ENCODE measurements around the gene TNRC6B. TPM values are rescaled to one million over a fixed set of nuclear protein-coding genes. Genes with fewer than 3 reads are reported as not detected.

The TNRC6B gene
- total and polyA plus RNA-seq, 4 experiments from 2014 or later, result 27.3 to 155 (median 123) TPM

DNA sequence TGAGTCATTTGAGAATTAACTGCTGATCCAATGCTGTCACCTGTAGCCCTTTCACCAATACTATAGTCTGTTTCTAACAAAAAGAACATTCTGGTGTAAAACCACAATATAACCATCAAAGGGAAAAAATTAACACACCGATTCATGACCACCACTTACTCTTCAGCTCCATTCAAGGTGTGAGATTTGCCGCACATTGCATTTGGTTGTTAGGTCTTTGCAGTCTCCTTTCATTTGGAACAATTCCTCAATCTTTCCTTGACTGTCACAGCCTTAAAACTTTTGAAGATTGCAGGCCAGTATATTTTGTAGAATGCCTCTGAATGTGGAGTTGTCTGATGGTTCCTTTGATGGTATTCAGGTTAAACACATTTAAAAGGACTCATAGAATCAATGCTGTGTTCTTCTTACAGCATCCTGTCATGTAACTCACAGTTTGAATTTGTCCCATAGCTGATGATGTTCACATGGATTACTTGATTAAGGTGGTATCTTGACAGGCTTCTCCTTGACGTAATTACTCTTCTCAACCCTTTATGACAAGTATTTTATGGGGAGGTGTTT lies 63.6 kb downstream of the TNRC6B start:
- peak; percentile 64 to 76 (median 70) for DNase-seq
- Mint-ChIP-seq H3K4me1 (peaks cover 68 to 96% (median 77%) of the 10 kb centered on the region in 4 donors), H3K4me3 (peak overlapping the region; percentile 39 to 77 (median 58)), H3K9me3 (peaks cover 0 to 2% (median 0%) of the 10 kb centered on the region in 8 donors), H3K27ac (peak overlapping the region; percentile 72 to 94 (median 90)), H3K27me3 (no peaks in the 10 kb centered on the region), H3K36me3 (peaks cover 16 to 21% of the 10 kb centered on the region in 2 donors)
- Histone ChIP-seq H3K9me3 (ENCODE audit: control insufficient read depth in 1 of 2, low read length in 2 of 2) (no peaks in the 10 kb centered on the region), H3K4me1 (ENCODE audit: insufficient read depth, low read length) (peaks cover 95% of the 10 kb centered on the region), H3K27me3 (ENCODE audit: insufficient read depth, low read length) (no peaks in the 10 kb centered on the region), H3K27ac (ENCODE audit: low read depth, low read length) (peak overlapping the region; percentile 47), H3K36me3 (ENCODE audit: insufficient read depth, low read length) (no peaks in the 10 kb centered on the region), H3K4me3 (ENCODE audit: low read length in 2 of 2) (no peak overlapping the region)
- intact Hi-C loops (cut with micrococcal nuclease), result loop anchor here (2.0 to 5.0 kb wide), 3 partner anchors 64 to 184 kb away; partner anchors contain the start of gene TNRC6B
- ChIA-PET POLR2A (ENCODE audit: partially characterized antibody) (interaction anchor here (0.5 to 2.3 kb wide), 16 partner anchors 8 to 197 kb away, joined by 3 to 15 read pairs (median 4); partner anchors contain the start of gene TNRC6B), CTCF (ENCODE audit: partially characterized antibody) (interaction anchor here (1.5 to 3.7 kb wide), 3 partner anchors 26 to 187 kb away, joined by 3 to 23 read pairs (median 4); partner anchors contain the start of gene ADSL)

GRCh38 chr22:40243891-40244290 lies 66.2 kb downstream of the TNRC6B start:
- Mint-ChIP-seq H3K36me3 (peaks cover 19 to 24% of the 10 kb centered on the region in 2 donors), H3K9me3 (no peaks in the 10 kb centered on the region), H3K4me3 (peak overlapping the region; percentile 69 to 86 (median 77)), H3K4me1 (peaks cover 63 to 95% (median 76%) of the 10 kb centered on the region in 4 donors), H3K27ac (peak overlapping the region; percentile 53 to 88 (median 79)), H3K27me3 (no peaks in the 10 kb centered on the region)
- Histone ChIP-seq H3K36me3 (ENCODE audit: insufficient read depth, low read length) (peaks cover 6% of the 10 kb centered on the region), H3K27me3 (ENCODE audit: insufficient read depth, low read length) (no peaks in the 10 kb centered on the region), H3K4me1 (ENCODE audit: insufficient read depth, low read length) (peaks cover 95% of the 10 kb centered on the region), H3K9me3 (ENCODE audit: control insufficient read depth in 1 of 2, low read length in 2 of 2) (no peaks in the 10 kb centered on the region), H3K27ac (ENCODE audit: low read depth, low read length) (peak overlapping the region; percentile 35), H3K4me3 (ENCODE audit: low read length in 2 of 2) (peak overlapping the region in 1 of 2 donors; percentile 13)
- ChIA-PET POLR2A (ENCODE audit: partially characterized antibody) (interaction anchor here (0.6 to 1.9 kb wide), 7 partner anchors 14 to 220 kb away, joined by 3 to 7 read pairs (median 3); partner anchors contain the start of gene TNRC6B), CTCF (ENCODE audit: partially characterized antibody) (interaction anchor here (1.3 to 3.7 kb wide), 3 partner anchors 20 to 104 kb away, joined by 3 to 23 read pairs (median 5); partner anchors contain the start of genes ADSL and TNRC6B)
- intact Hi-C loops (cut with micrococcal nuclease), result loop anchor here (5.0 kb wide), 2 partner anchors 67 to 187 kb away; partner anchors contain the start of gene TNRC6B
- DNase-seq, result peak in 4 of 5 donors; percentile 46 to 61 (median 50)

- Mint-ChIP-seq H3K27me3 (no peaks in the 10 kb centered on the region), H3K4me3 (peak overlapping the region in 5 of 8 donors; percentile 22 to 63 (median 58)), H3K9me3 (no peaks in the 10 kb centered on the region), H3K4me1 (peaks cover 63 to 95% (median 77%) of the 10 kb centered on the region in 4 donors), H3K36me3 (peaks cover 19 to 22% of the 10 kb centered on the region in 2 donors), H3K27ac (peak overlapping the region in 6 of 7 donors; percentile 26 to 89 (median 69))
- intact Hi-C loops (cut with micrococcal nuclease), result loop anchor here (5.0 kb wide), 2 partner anchors 67 to 187 kb away; partner anchors contain the start of gene TNRC6B
- ChIA-PET POLR2A (ENCODE audit: partially characterized antibody) (interaction anchor here (1.3 to 1.9 kb wide), 2 partner anchors 67 to 79 kb away, joined by 4 to 5 read pairs; partner anchors contain the start of gene TNRC6B), CTCF (ENCODE audit: partially characterized antibody) (interaction anchor here (1.3 to 2.0 kb wide), 2 partner anchors 19 to 67 kb away, joined by 3 to 5 read pairs; partner anchors contain the start of gene TNRC6B)
- H3K4me1 ChIP-seq (ENCODE audit: insufficient read depth, low read length), result peaks cover 95% of the 10 kb centered on the region
- no peaks in the 10 kb centered on the region for H3K9me3 ChIP-seq (ENCODE audit: control insufficient read depth in 1 of 2, low read length in 2 of 2)
- peaks cover 6% of the 10 kb centered on the region for H3K36me3 ChIP-seq (ENCODE audit: insufficient read depth, low read length)
- H3K4me3 ChIP-seq (ENCODE audit: low read length in 2 of 2), result no peak overlapping the region
- H3K27me3 ChIP-seq (ENCODE audit: insufficient read depth, low read length), result no peaks in the 10 kb centered on the region
- DNase-seq, result no peak
- H3K27ac ChIP-seq (ENCODE audit: low read depth, low read length), result no peak overlapping the region
Observed at GRCh38 chr22:40244586-40244985, 66.9 kb downstream of the TNRC6B start.

- H3K27ac ChIP-seq (ENCODE audit: low read depth, low read length), result no peak overlapping the region
- peaks cover 28 to 35% of the 10 kb centered on the region in 2 donors for H3K36me3 Mint-ChIP-seq
- CTCF ChIA-PET (ENCODE audit: partially characterized antibody), result no interaction called here
- H3K9me3 Mint-ChIP-seq, result no peaks in the 10 kb centered on the region
- no peaks in the 10 kb centered on the region for H3K27me3 ChIP-seq (ENCODE audit: insufficient read depth, low read length)
- H3K4me3 Mint-ChIP-seq, result peak overlapping the region; percentile 67 to 85 (median 76)
- H3K9me3 ChIP-seq (ENCODE audit: control insufficient read depth in 1 of 2, low read length in 2 of 2), result no peaks in the 10 kb centered on the region
- H3K36me3 ChIP-seq (ENCODE audit: insufficient read depth, low read length), result peaks cover 6% of the 10 kb centered on the region
- peaks cover 84% of the 10 kb centered on the region for H3K4me1 ChIP-seq (ENCODE audit: insufficient read depth, low read length)
- H3K4me3 ChIP-seq (ENCODE audit: low read length in 2 of 2), result no peak overlapping the region
- POLR2A ChIA-PET (ENCODE audit: partially characterized antibody), result interaction anchor here (0.6 to 2.8 kb wide), 7 partner anchors 9 to 204 kb away, joined by 3 to 15 read pairs (median 7); partner anchors contain the start of gene ADSL
- no peaks in the 10 kb centered on the region for H3K27me3 Mint-ChIP-seq
- H3K27ac Mint-ChIP-seq, result peak overlapping the region; percentile 80 to 97 (median 93)
- intact Hi-C loops (cut with micrococcal nuclease), result loop anchor here (2.0 kb wide), 2 partner anchors 43 to 99 kb away; partner anchors contain the start of gene ADSL
- DNase-seq, result peak; percentile 76 to 83 (median 81)
- H3K4me1 Mint-ChIP-seq, result peaks cover 59 to 87% (median 71%) of the 10 kb centered on the region in 4 donors
Observed at GRCh38 chr22:40247976-40248375, 70.3 kb downstream of the TNRC6B start.

- POLR2A ChIA-PET (ENCODE audit: partially characterized antibody), result interaction anchor here (0.8 to 2.8 kb wide), 9 partner anchors 8 to 205 kb away, joined by 3 to 15 read pairs (median 5); partner anchors contain the start of gene ADSL
- Mint-ChIP-seq H3K36me3 (peaks cover 35 to 42% of the 10 kb centered on the region in 2 donors), H3K9me3 (no peaks in the 10 kb centered on the region), H3K4me1 (peaks cover 65 to 88% (median 73%) of the 10 kb centered on the region in 4 donors), H3K27me3 (no peaks in the 10 kb centered on the region), H3K4me3 (peak overlapping the region in 3 of 8 donors; percentile 26 to 56 (median 29)), H3K27ac (peak overlapping the region in 5 of 7 donors; percentile 8 to 80 (median 59))
- no peak overlapping the region for H3K4me3 ChIP-seq (ENCODE audit: low read length in 2 of 2)
- no peaks in the 10 kb centered on the region for H3K9me3 ChIP-seq (ENCODE audit: control insufficient read depth in 1 of 2, low read length in 2 of 2)
- peaks cover 6% of the 10 kb centered on the region for H3K36me3 ChIP-seq (ENCODE audit: insufficient read depth, low read length)
- H3K4me1 ChIP-seq (ENCODE audit: insufficient read depth, low read length), result peaks cover 80% of the 10 kb centered on the region
- no peaks in the 10 kb centered on the region for H3K27me3 ChIP-seq (ENCODE audit: insufficient read depth, low read length)
- H3K27ac ChIP-seq (ENCODE audit: low read depth, low read length), result no peak overlapping the region
- DNase-seq, result no peak
- CTCF ChIA-PET (ENCODE audit: partially characterized antibody), result interaction anchor here (0.6 to 1.4 kb wide), 4 partner anchors 8 to 205 kb away, joined by 3 to 7 read pairs (median 4); no protein-coding TSS in a partner anchor
- intact Hi-C loops (cut with micrococcal nuclease), result loop anchor here (2.0 kb wide), 2 partner anchors 42 to 98 kb away; partner anchors contain the start of gene ADSL
Observed at GRCh38 chr22:40249286-40249685, 71.6 kb downstream of the TNRC6B start.

DNA sequence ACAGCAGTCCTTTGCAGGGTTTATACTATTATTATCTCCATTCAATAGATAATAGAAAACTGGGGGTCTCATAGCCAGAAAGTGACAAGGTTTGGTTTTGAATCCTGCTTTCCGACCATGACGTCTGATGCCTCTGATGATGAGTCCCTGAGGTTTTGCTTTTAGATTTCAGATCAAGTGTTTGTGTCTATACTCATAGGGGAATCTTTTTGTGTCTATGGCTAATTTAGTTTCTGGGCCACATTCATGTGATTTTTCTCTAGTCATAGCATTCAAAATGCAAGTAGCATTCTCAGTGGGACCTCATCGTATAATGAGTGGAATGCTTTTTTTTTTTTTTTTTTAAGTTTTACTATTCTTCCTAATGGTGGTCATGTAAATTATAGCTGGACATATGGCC lies 72.9 kb downstream of the TNRC6B start:
- POLR2A ChIA-PET (ENCODE audit: partially characterized antibody), result interaction anchor here (1.2 to 2.2 kb wide), 5 partner anchors 9 to 206 kb away, joined by 3 to 9 read pairs (median 4); partner anchors contain the start of genes ADSL and TNRC6B
- no peak for DNase-seq
- Histone ChIP-seq H3K4me1 (ENCODE audit: insufficient read depth, low read length) (peaks cover 83% of the 10 kb centered on the region), H3K27me3 (ENCODE audit: insufficient read depth, low read length) (no peaks in the 10 kb centered on the region), H3K9me3 (ENCODE audit: control insufficient read depth in 1 of 2, low read length in 2 of 2) (no peaks in the 10 kb centered on the region), H3K4me3 (ENCODE audit: low read length in 2 of 2) (no peak overlapping the region), H3K36me3 (ENCODE audit: insufficient read depth, low read length) (peaks cover 6% of the 10 kb centered on the region), H3K27ac (ENCODE audit: low read depth, low read length) (no peak overlapping the region)
- peak overlapping the region in 3 of 8 donors; percentile 46 to 57 (median 56) for H3K4me3 Mint-ChIP-seq
- intact Hi-C loops (cut with micrococcal nuclease), result no loop called here
- H3K27ac Mint-ChIP-seq, result peak overlapping the region in 6 of 7 donors; percentile 20 to 81 (median 58)
- H3K4me1 Mint-ChIP-seq, result peaks cover 62 to 91% (median 76%) of the 10 kb centered on the region in 4 donors
- H3K36me3 Mint-ChIP-seq, result peaks cover 37 to 46% of the 10 kb centered on the region in 2 donors
- no peaks in the 10 kb centered on the region for H3K27me3 Mint-ChIP-seq
- CTCF ChIA-PET (ENCODE audit: partially characterized antibody), result interaction anchor here (0.7 to 1.2 kb wide), 2 partner anchors 41 to 97 kb away, joined by 4 to 5 read pairs; no protein-coding TSS in a partner anchor
- H3K9me3 Mint-ChIP-seq, result no peaks in the 10 kb centered on the region

All from CD4-positive, alpha-beta memory T cell (primary cell).